ENCODE results near the gene CLTRN.
"Not testable (repeated sequence)": the region's sequence is repeated elsewhere in the genome, so short reads cannot be mapped to it uniquely, and the experiment has no call there.

Gene CLTRN

GRCh38 chrX:15663439-15663838 lies 1.2 kb downstream of the CLTRN start:
- no peak for DNase-seq (ENCODE audit: low spot score)
- ChIA-PET CTCF (no interaction called here), POLR2A (ENCODE audit: low non-redundant PET) (no interaction called here)
- no peak overlapping the region for H3K27ac ChIP-seq
- TF ChIP-seq, protein P1, sequence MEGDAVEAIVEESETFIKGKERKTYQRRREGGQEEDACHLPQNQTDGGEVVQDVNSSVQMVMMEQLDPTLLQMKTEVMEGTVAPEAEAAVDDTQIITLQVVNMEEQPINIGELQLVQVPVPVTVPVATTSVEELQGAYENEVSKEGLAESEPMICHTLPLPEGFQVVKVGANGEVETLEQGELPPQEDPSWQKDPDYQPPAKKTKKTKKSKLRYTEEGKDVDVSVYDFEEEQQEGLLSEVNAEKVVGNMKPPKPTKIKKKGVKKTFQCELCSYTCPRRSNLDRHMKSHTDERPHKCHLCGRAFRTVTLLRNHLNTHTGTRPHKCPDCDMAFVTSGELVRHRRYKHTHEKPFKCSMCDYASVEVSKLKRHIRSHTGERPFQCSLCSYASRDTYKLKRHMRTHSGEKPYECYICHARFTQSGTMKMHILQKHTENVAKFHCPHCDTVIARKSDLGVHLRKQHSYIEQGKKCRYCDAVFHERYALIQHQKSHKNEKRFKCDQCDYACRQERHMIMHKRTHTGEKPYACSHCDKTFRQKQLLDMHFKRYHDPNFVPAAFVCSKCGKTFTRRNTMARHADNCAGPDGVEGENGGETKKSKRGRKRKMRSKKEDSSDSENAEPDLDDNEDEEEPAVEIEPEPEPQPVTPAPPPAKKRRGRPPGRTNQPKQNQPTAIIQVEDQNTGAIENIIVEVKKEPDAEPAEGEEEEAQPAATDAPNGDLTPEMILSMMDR (conservative IDR thresholded peaks at IDR 0.05; ENCODE audit: low read depth) = no peak

DNA sequence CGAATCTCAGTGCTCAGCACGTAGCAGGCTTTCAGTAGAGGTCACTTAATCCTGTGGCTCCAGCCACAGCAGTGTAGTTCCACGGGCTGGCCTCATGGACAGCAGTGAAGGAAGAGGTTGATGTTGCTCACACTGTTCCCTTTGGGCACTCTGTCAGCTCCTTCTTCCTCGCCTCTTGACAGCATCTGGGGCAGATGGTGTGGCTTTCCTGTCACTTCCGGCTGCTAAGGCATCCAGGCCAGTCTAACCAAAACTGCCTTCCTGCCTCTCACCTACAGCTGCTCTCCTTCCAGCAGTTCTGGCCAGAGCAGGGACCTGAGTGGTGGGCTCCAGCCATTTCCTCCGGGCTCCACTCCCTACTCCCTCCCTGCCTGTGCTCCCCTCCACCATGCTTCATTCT lies 9.8 kb downstream of the CLTRN start:
- H3K27ac ChIP-seq; CTCF ChIA-PET; POLR2A ChIA-PET (ENCODE audit: low non-redundant PET); DNase-seq (ENCODE audit: low spot score): not testable (repeated sequence)

- H3K27ac ChIP-seq = no peak overlapping the region
- CTCF ChIA-PET = no interaction called here
- no peak for DNase-seq (ENCODE audit: low spot score)
- TF ChIP-seq, protein P1 (conservative IDR thresholded peaks at IDR 0.05; ENCODE audit: low read depth) = no peak
- POLR2A ChIA-PET (ENCODE audit: low non-redundant PET) = no interaction called here
These were observed 10.6 kb downstream of the CLTRN start for GRCh38 chrX:15653961-15654360.

GRCh38 chrX:15647510-15647909 lies 17.1 kb downstream of the CLTRN start:
- H3K27ac ChIP-seq; POLR2A ChIA-PET (ENCODE audit: low non-redundant PET); DNase-seq (ENCODE audit: low spot score): not testable (repeated sequence)
- CTCF ChIA-PET = interaction anchor here (1.0 kb wide), 1 partner anchor 79 kb away, joined by 4 read pairs; no protein-coding TSS in a partner anchor

DNA sequence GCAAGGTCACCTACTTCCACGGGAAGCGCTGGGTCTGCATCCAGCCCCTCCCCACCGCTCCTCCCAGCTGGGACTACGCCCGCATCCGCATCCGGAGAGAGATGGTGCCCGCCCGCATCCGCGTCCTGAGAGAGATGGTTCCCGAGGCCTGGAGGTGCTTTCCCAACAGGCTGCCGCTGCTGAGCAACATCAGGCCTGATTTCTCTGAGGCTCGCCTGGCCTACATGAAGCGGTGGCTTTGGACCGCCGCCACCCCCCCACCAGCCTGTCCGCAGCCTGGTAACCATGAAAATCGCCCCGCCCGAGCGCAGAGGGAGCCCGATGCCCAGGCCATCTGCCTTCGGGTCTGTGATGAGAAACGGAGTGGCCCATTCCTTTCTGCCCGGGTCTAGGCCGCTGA lies 18.1 kb downstream of the CLTRN start:
- no peak overlapping the region for H3K27ac ChIP-seq
- no peak for DNase-seq (ENCODE audit: low spot score)
- ChIA-PET POLR2A (ENCODE audit: low non-redundant PET) (no interaction called here), CTCF (no interaction called here)
- TF ChIP-seq, protein P1 (conservative IDR thresholded peaks at IDR 0.05; ENCODE audit: low read depth) = no peak

DNA sequence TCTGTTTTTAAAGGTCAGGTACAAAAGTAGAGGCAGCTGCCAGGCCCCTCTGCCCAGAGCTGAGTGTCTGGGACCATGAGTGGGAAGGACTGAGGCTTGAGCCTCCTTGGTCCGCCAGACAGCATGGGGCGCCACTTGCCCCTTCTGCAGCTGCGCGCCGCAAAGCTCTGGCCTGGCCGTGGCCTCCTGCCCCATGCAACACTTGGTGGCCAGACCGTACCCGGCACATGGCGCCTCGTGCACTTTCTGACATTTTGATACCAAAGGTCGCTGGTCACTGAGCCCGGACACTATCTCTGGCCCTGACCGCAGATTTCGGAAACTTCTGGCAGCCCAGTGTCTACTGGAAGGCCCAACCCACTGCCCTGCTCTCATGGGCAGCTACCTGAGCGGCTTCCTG lies 18.6 kb downstream of the CLTRN start:
- no peak for DNase-seq (ENCODE audit: low spot score)
- POLR2A ChIA-PET (ENCODE audit: low non-redundant PET) = no interaction called here
- TF ChIP-seq, protein P1 (conservative IDR thresholded peaks at IDR 0.05; ENCODE audit: low read depth) = no peak

DNA sequence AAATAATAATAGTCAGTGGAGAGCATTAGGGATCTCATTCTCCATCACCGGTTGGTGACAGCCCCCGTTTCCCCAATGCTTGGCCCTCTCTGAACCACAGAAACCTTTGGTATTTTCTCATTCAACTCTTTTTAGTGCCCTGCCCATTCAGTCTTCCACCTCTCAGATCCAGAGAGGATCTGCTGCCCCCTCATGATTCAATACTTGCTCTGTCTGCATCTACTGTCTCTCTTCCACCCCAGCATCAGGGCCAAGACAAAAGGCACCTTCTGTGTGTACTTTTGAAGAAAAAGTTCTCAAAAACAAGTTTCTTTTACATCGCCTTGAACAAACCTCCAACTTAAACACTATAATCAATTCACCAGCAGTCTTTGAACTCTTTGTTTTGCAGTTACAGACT lies 19.3 kb downstream of the CLTRN start:
- TF ChIP-seq, protein P1 (conservative IDR thresholded peaks at IDR 0.05; ENCODE audit: low read depth) = no peak
- CTCF ChIA-PET = no interaction called here
- POLR2A ChIA-PET (ENCODE audit: low non-redundant PET) = no interaction called here
- no peak overlapping the region for H3K27ac ChIP-seq
- DNase-seq (ENCODE audit: low spot score) = no peak

More for the DNA sequence above, 18.6 kb downstream of the CLTRN start:
- H3K27ac ChIP-seq = no peak overlapping the region
- CTCF ChIA-PET = no interaction called here

- CTCF ChIA-PET = no interaction called here
- no peak overlapping the region for H3K27ac ChIP-seq
- TF ChIP-seq, protein P1 (conservative IDR thresholded peaks at IDR 0.05; ENCODE audit: low read depth) = no peak
- POLR2A ChIA-PET (ENCODE audit: low non-redundant PET) = no interaction called here
- no peak for DNase-seq (ENCODE audit: low spot score)
These were observed 20.1 kb downstream of the CLTRN start for GRCh38 chrX:15644560-15644872.
